Sigmoid colon (tissue), 4 donors: ENCODE results near the gene MAP4K5.

Experiments
- EP300 ChIP-seq, 4 donors: sonication (generic); formaldehyde crosslinking; IDR thresholded peaks; one replicate each; pipeline ENCODE4 v1.6.1; 2017; ENCODE audit warnings: antibody characterized with exemption in 4 of 4
- POLR2A ChIP-seq, 2 donors: fragments of 450-650 bp; IDR thresholded peaks; one replicate each; pipeline ENCODE4 v1.6.1; 2016; ENCODE audit warnings: antibody characterized with exemption in 2 of 2, mild to moderate bottlenecking in 2 of 2, moderate library complexity in 2 of 2
- POLR2AphosphoS5 ChIP-seq, 4 donors: sonication (generic); formaldehyde crosslinking; IDR thresholded peaks; one replicate each; pipeline ENCODE4 v1.6.1; 2017; ENCODE audit warnings: antibody characterized with exemption in 4 of 4
- TF ChIP-seq, protein P1 (sequence below), 4 experiments: fragments of 450-650 bp in 3 of 4; fragments of 200-600 bp in 1 of 4; IDR thresholded peaks; one replicate each; pipeline ENCODE4 v1.5.1; 2016 to 2019; ENCODE audit warnings: antibody characterized with exemption in 4 of 4, mild to moderate bottlenecking in 3 of 4, moderate library complexity in 2 of 4

DNA sequence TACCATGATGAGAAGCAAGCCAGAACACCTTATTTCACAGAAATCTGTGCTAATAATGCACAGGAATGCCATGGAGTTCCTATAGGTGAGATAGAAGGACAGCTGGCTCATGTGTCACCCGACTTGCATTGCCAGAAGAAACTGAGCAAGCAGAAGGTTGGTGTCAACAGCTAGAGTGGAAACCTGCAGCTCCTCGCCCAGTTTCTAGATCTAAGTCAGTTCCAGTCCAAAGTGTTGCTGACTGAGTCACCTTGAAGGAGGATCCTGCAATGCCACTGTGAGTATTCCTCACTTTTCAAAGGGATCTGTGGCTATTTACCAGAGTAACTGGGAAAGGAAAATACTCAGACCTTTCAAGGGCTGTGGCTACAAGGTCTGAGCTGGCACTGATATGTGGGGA lies 152.8 kb downstream of the MAP4K5 start:
- TF ChIP-seq, protein P1, sequence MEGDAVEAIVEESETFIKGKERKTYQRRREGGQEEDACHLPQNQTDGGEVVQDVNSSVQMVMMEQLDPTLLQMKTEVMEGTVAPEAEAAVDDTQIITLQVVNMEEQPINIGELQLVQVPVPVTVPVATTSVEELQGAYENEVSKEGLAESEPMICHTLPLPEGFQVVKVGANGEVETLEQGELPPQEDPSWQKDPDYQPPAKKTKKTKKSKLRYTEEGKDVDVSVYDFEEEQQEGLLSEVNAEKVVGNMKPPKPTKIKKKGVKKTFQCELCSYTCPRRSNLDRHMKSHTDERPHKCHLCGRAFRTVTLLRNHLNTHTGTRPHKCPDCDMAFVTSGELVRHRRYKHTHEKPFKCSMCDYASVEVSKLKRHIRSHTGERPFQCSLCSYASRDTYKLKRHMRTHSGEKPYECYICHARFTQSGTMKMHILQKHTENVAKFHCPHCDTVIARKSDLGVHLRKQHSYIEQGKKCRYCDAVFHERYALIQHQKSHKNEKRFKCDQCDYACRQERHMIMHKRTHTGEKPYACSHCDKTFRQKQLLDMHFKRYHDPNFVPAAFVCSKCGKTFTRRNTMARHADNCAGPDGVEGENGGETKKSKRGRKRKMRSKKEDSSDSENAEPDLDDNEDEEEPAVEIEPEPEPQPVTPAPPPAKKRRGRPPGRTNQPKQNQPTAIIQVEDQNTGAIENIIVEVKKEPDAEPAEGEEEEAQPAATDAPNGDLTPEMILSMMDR (IDR thresholded peaks at IDR 0.05) = no peak
- no peak for TF ChIP-seq POLR2AphosphoS5 (IDR thresholded peaks at IDR 0.05)
- no peak for TF ChIP-seq POLR2A (IDR thresholded peaks at IDR 0.05)
- TF ChIP-seq EP300 (IDR thresholded peaks at IDR 0.05) = no peak
